Loucy (cell line): ENCODE results near the gene EFCAB7.

Source experiments
- H2AFZ ChIP-seq: fragments of 200-600 bp; sonication (generic); 2 replicates; pipeline ENCODE4 v1.6.0; 2016; ENCODE audit warnings: antibody characterized with exemption, mild to moderate bottlenecking, low read length, moderate library complexity
- H3F3A ChIP-seq: fragments of 200-600 bp; 2 replicates; pipeline ENCODE4 v1.6.0; 2016; ENCODE audit warnings: antibody characterized with exemption, low read depth, mild to moderate bottlenecking
- H3K27me3 ChIP-seq: fragments of 200-600 bp; sonication (generic); 2 replicates; pipeline ENCODE4 v1.6.1; 2014; ENCODE audit warnings: low read length, mild to moderate bottlenecking; ENCODE audit not compliant: insufficient read depth, poor library complexity, severe bottlenecking
- H3K36me3 ChIP-seq: fragments of 200-600 bp; sonication (generic); 2 replicates; pipeline ENCODE4 v1.6.1; 2016; ENCODE audit warnings: low read length; ENCODE audit not compliant: insufficient read depth
- H3K4me1 ChIP-seq: fragments of 200-600 bp; sonication (generic); 2 replicates; pipeline ENCODE4 v1.5.1; 2014; ENCODE audit warnings: low read length, mild to moderate bottlenecking; ENCODE audit not compliant: insufficient read depth, poor library complexity, severe bottlenecking
- H3K4me2 ChIP-seq: fragments of 200-600 bp; sonication (generic); 2 replicates; pipeline ENCODE4 v1.6.0; 2014; ENCODE audit warnings: antibody characterized with exemption, low read length, low read depth, mild to moderate bottlenecking; ENCODE audit not compliant: poor library complexity, severe bottlenecking
- H3K4me3 ChIP-seq: fragments of 200-600 bp; sonication (generic); 2 replicates; pipeline ENCODE4 v1.5.1; 2014; ENCODE audit warnings: low read length, mild to moderate bottlenecking, mixed read lengths; ENCODE audit not compliant: poor library complexity, severe bottlenecking
- H3K79me2 ChIP-seq: fragments of 200-600 bp; sonication (generic); 2 replicates; pipeline ENCODE4 v1.6.1; 2014; ENCODE audit warnings: low read length; ENCODE audit not compliant: insufficient read depth
- H3K9ac ChIP-seq: fragments of 200-600 bp; sonication (generic); 2 replicates; pipeline ENCODE4 v1.6.0; 2014; ENCODE audit warnings: mild to moderate bottlenecking, low read depth, low read length, moderate library complexity; ENCODE audit not compliant: poor library complexity, severe bottlenecking
- H3K9me2 ChIP-seq: fragments of 200-600 bp; sonication (generic); replicated peaks from 2 replicates; pipeline ENCODE4 v1.6.1; 2016; ENCODE audit warnings: low read depth, low read length, mixed read lengths
- H3K9me3 ChIP-seq: fragments of 200-600 bp; sonication (generic); 2 replicates; pipeline ENCODE4 v1.6.1; 2014; ENCODE audit warnings: mild to moderate bottlenecking, antibody characterized with exemption, low read length, low read depth; ENCODE audit not compliant: insufficient read depth
- H4K20me1 ChIP-seq: fragments of 200-600 bp; sonication (generic); 2 replicates; pipeline ENCODE4 v1.6.0; 2014; ENCODE audit warnings: antibody characterized with exemption, low read length, mild to moderate bottlenecking; ENCODE audit not compliant: insufficient read depth, poor library complexity, severe bottlenecking
- CTCF ChIP-seq: fragments of 200-600 bp; sonication (generic); conservative IDR thresholded peaks from 2 replicates; pipeline ENCODE4 v1.5.1; 2014; ENCODE audit warnings: mild to moderate bottlenecking, antibody characterized with exemption, low read length
- EZH2phosphoT487 ChIP-seq: fragments of 200-600 bp; IDR thresholded peaks from 2 replicates; pipeline ENCODE4 v1.6.1; 2018; ENCODE audit warnings: antibody characterized with exemption, mild to moderate bottlenecking, moderate library complexity, borderline replicate concordance

EFCAB7 gene

GRCh38 chr1:63498106-63498505, 25.2 kb upstream of the EFCAB7 start:
- no peak overlapping the region for H2AFZ ChIP-seq
- no peaks in the 10 kb centered on the region for H3F3A ChIP-seq
- H3K4me1 ChIP-seq = peaks cover 16% of the 10 kb centered on the region
- no peaks in the 10 kb centered on the region for H4K20me1 ChIP-seq
- H3K4me3 ChIP-seq = no peak overlapping the region
- peaks cover 3% of the 10 kb centered on the region; the same call in 1 of the 2 replicates for H3K79me2 ChIP-seq
- H3K36me3 ChIP-seq = no peaks in the 10 kb centered on the region
- no peaks in the 10 kb centered on the region for H3K27me3 ChIP-seq
- TF ChIP-seq EZH2phosphoT487 (no peak), CTCF (no peak)
- no peak overlapping the region for H3K4me2 ChIP-seq
- H3K9ac ChIP-seq = no peak overlapping the region
- no peaks in the 10 kb centered on the region for H3K9me3 ChIP-seq
- H3K9me2 ChIP-seq = no peaks in the 10 kb centered on the region

- Histone ChIP-seq H4K20me1 (no peaks in the 10 kb centered on the region), H3F3A (no peaks in the 10 kb centered on the region), H3K4me1 (peaks cover 16% of the 10 kb centered on the region), H3K9me2 (no peaks in the 10 kb centered on the region), H3K4me3 (no peak overlapping the region), H3K4me2 (peak overlapping the region; percentile 15), H3K79me2 (peaks cover 3% of the 10 kb centered on the region; the same call in 1 of the 2 replicates), H3K36me3 (peaks cover 2% of the 10 kb centered on the region; the same call in 1 of the 2 replicates), H3K27me3 (no peaks in the 10 kb centered on the region), H3K9ac (no peak overlapping the region), H2AFZ (no peak overlapping the region), H3K9me3 (no peaks in the 10 kb centered on the region)
- TF ChIP-seq CTCF = no peak
- no peak for TF ChIP-seq EZH2phosphoT487
Observed at GRCh38 chr1:63501256-63501655, 22.1 kb upstream of the EFCAB7 start.

DNA sequence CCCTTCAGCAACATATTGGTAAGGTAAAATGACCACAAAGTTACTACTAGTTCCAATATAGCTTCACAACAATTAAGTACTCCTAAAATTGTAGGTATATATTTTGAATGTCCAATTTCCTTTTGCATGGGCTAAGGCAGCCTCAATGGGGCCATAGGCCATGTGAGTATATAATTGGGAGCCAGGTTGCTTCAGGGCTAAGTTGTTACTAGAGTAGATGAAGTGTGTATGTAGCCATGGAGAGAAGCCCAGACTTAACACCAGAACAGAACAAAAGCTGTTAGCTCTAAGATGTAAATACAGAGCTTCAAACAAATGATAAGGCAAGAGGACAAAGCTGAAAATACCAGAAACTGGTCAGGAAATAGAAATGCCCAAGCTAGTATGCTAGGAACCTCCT, 16.5 kb upstream of the EFCAB7 start:
- Histone ChIP-seq H3K27me3 (no peaks in the 10 kb centered on the region), H3K4me1 (peaks cover 4% of the 10 kb centered on the region), H3K9me2 (no peaks in the 10 kb centered on the region), H2AFZ (no peak overlapping the region), H3K79me2 (no peaks in the 10 kb centered on the region), H3K36me3 (peaks cover 20% of the 10 kb centered on the region), H3K9ac (no peak overlapping the region), H3K4me2 (no peak overlapping the region), H4K20me1 (no peaks in the 10 kb centered on the region), H3K4me3 (no peak overlapping the region), H3F3A (no peaks in the 10 kb centered on the region), H3K9me3 (no peaks in the 10 kb centered on the region)
- no peak for TF ChIP-seq EZH2phosphoT487
- no peak for TF ChIP-seq CTCF
